Measurements from ENCODE around the gene NPTX2. TPM values are rescaled to one million over a fixed set of nuclear protein-coding genes. Genes with fewer than 3 reads are reported as not detected.

Gene NPTX2
- total RNA-seq, 6 experiments from 2014 or later: 0.23 to 3.7 (median 0.73) TPM

- no peak for DNase-seq
These were observed 24.8 kb downstream of the NPTX2 start for GRCh38 chr7:98641646-98642500.

DNA sequence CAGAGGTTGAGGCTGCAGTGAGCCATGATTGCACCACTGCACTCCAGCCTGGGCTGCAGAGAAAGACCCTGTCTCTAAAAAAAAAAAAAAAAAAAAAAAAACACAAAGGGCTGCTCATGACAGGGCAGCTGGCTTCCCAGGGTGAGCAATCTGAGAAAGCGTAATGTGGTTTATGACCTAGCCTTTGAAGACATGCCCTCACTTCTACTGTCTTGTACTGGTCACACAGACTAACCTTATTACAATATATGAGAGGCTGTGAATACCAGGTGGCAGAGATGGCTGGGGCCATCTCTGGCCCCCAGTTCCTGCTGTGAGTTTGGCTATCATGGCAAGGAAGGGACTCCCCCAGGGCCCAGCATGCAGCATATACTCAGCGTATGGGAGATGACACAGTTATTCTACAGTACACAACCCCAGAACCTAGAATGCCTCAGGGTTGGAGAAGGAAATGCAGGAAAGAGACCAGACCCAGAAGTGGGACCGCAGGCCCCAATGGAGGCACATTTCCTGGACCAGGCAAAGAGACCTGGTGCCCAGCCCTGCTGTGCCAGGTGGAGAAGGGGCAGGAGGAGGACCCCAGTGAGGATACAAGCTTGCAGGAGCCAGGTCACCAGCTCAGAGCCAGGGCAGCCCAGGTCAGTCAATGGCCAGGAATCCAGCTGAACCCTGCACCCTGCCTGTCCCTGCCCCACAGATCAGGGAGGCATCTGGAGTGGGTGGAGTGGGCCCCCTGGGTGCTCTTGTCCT, 26.3 kb downstream of the NPTX2 start:
- Histone ChIP-seq H3K27ac (no peak overlapping the region), H3K27me3 (no peaks in the 10 kb centered on the region), H3K4me3 (no peak overlapping the region), H3K9me3 (peaks cover 0 to 3% (median 0%) of the 10 kb centered on the region in 4 donors), H3K36me3 (no peaks in the 10 kb centered on the region), H3K4me1 (no peaks in the 10 kb centered on the region)
- DNase-seq (no peak), ATAC-seq (peak in 3 of 4 donors; percentile 9 to 23 (median 16))
- intact Hi-C loops (cut with DNase I): no loop called here
- WGBS (ENCODE audit: insufficient coverage, low coverage, low lambda C conversion rate, missing lambda C conversion rate): 77% methylated on average over 1 of the region's 3 CpGs
- no peak for TF ChIP-seq CTCF (IDR thresholded peaks at IDR 0.05)
- no peak for TF ChIP-seq POLR2A (IDR thresholded peaks at IDR 0.05)

More at GRCh38 chr7:98641646-98642500, 24.8 kb downstream of the NPTX2 start:
- Histone ChIP-seq H3K4me1 (no peaks in the 10 kb centered on the region), H3K36me3 (no peaks in the 10 kb centered on the region), H3K27me3 (no peaks in the 10 kb centered on the region), H3K4me3 (no peak overlapping the region), H3K27ac (no peak overlapping the region), H3K9me3 (peaks cover 0 to 3% (median 0%) of the 10 kb centered on the region in 4 donors)
- 25% methylated on average over 5 of the region's 15 CpGs for WGBS (ENCODE audit: insufficient coverage, low coverage, low lambda C conversion rate, missing lambda C conversion rate)
- no peak for ATAC-seq
- TF ChIP-seq POLR2A (IDR thresholded peaks at IDR 0.05) (no peak), CTCF (IDR thresholded peaks at IDR 0.05) (no peak)
- intact Hi-C loops (cut with DNase I): no loop called here

DNA sequence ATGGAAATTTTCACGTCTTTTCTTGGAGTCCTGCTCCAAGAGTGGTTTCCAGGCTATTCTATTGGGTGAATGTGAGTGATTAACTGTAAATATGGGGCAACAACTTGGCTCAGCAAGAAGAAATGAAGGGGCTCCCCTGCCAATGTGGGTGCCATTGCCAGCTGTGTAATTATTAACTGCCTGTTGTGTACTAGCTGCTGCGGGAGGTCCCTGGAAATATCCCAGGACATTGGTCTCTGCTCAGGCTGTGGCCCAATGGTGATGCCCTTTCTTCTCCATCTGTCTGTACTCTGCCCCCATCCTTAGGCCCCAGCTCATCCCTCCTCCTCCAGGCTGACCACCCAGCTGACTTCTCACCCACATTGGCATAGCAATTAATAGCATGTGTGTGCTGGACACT, 29.4 kb downstream of the NPTX2 start:
- Histone ChIP-seq H3K27me3 (no peaks in the 10 kb centered on the region), H3K27ac (no peak overlapping the region), H3K36me3 (no peaks in the 10 kb centered on the region), H3K9me3 (no peaks in the 10 kb centered on the region), H3K4me3 (no peak overlapping the region), H3K4me1 (no peaks in the 10 kb centered on the region)
- TF ChIP-seq CTCF (IDR thresholded peaks at IDR 0.05) (no peak), POLR2A (IDR thresholded peaks at IDR 0.05) (no peak)
- ATAC-seq: peak in 3 of 4 donors; percentile 40 to 85 (median 41)
- DNase-seq: peak in 1 of 3 donors; percentile 57
- intact Hi-C loops (cut with DNase I): no loop called here
- 33% methylated on average over 2 of the region's 2 CpGs for WGBS (ENCODE audit: insufficient coverage, low coverage, low lambda C conversion rate, missing lambda C conversion rate)

DNA sequence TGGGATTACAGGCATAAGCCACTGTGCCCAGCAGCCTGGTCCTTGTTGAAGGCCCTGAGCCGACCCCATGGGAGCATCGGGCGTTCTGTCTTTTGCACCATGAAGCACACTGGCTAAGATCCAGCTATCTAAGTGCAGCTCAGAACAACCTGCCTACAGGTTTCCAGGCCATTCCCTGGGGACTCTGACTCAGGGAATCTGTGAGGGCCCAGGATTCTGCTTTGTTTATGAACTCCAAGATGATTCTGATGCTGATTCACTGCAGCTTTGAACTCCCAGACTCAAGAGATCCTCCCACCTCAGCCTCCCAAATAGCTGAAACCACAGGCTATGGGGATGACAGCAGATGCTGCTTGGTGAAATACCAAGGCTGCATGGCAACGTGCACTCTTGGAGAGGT, 30.2 kb downstream of the NPTX2 start:
- intact Hi-C loops (cut with DNase I): no loop called here
- TF ChIP-seq CTCF (IDR thresholded peaks at IDR 0.05): no peak
- TF ChIP-seq POLR2A (IDR thresholded peaks at IDR 0.05): no peak
- Histone ChIP-seq H3K27me3 (no peaks in the 10 kb centered on the region), H3K9me3 (no peaks in the 10 kb centered on the region), H3K36me3 (no peaks in the 10 kb centered on the region), H3K4me1 (no peaks in the 10 kb centered on the region), H3K4me3 (no peak overlapping the region), H3K27ac (no peak overlapping the region)
- ATAC-seq: no peak
- WGBS (ENCODE audit: insufficient coverage, low coverage, low lambda C conversion rate, missing lambda C conversion rate): no CpG with 5 or more reads among the region's 4 CpGs
- no peak for DNase-seq

All from right lobe of liver (tissue), 6 donors.